Nephron progenitor cell (in vitro differentiated cells): ENCODE data around the gene MAGI1.

Experiments used
- DNase-seq: peaks from one replicate; pipeline ENCODE4 v3.0.0; 2021
- H3K27ac Mint-ChIP-seq: 2 replicates; pipeline ENCODE4 v1.8.0; 2021; ENCODE audit warnings: mild to moderate bottlenecking, moderate library complexity, mixed read lengths
- H3K27me3 Mint-ChIP-seq: 2 replicates; pipeline ENCODE4 v1.8.0; 2021; ENCODE audit warnings: mild to moderate bottlenecking, low read depth, mixed read lengths; ENCODE audit not compliant: poor library complexity
- H3K36me3 Mint-ChIP-seq: 2 replicates; pipeline ENCODE4 v1.8.0; 2021; ENCODE audit warnings: low read depth, mixed read lengths
- H3K4me1 Mint-ChIP-seq: 2 replicates; pipeline ENCODE4 v1.8.0; 2021; ENCODE audit warnings: mixed read lengths
- H3K4me3 Mint-ChIP-seq: 2 replicates; pipeline ENCODE4 v1.8.0; 2021; ENCODE audit warnings: mild to moderate bottlenecking, moderate library complexity, mixed read lengths
- H3K9me3 Mint-ChIP-seq: 2 replicates; pipeline ENCODE4 v1.8.0; 2021; ENCODE audit warnings: mild to moderate bottlenecking, moderate library complexity, mixed read lengths
- TF ChIP-seq, protein P1 (sequence below): fragments of 200-600 bp; sonication (generic); IDR thresholded peaks from 2 replicates; pipeline ENCODE4 v1.5.0; 2021; ENCODE audit warnings: antibody characterized with exemption

Gene MAGI1

DNA sequence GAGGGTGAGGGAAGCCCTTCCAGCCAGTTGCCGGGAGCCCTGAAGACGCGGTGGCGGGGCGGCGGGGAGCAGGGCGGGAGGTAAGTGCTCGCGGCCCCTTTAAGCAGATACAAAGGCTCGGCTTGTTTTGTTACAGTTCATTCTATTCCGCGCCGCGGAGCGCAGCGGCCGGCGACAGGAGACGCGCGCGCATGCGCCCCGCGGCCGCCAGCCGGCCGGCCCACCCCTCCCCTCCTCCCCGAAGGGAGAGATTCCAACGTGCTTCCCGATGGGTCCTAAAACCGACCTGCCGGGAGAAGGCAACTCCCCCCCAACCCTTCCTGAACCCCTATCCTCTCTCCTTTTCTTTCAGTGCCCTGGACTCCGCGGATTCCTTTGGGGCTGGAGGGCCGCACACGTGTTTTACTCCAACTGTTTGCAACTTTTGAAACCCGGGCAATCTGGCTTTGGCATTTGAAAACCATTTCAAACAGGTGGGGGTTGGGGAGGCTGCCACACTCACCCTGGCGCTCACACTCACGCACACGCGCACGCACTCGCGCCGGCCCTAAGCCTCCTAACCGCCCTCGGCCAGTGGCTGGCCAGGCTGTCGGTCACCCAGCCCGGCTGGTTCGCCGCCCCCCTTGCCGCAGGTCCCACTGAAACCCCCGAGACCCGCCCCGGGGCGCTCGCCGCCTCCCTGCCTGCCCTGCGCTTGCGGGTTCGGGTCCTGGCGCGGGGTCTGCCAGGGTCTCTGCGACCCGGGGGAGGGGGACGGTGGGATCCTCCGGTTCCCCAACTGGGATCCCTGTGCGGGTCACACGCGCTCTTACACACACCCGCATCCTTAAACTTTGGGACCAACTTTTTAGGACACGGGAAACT is at the start of gene MAGI1:
Gene MAGI1, minus strand, starts transcription at position 193 of the 864 bp plus-strand sequence. CDS start 610 bp downstream, outside the sequence.
- Mint-ChIP-seq H3K9me3 (no peaks in the 10 kb centered on the region), H3K27me3 (peaks cover 11% of the 10 kb centered on the region), H3K36me3 (peaks cover 8% of the 10 kb centered on the region), H3K4me3 (peak within 1 kb of the TSS; percentile 98), H3K4me1 (peaks cover 40% of the 10 kb centered on the region), H3K27ac (peak within 1 kb of the TSS; percentile 97)
- TF ChIP-seq, protein P1, sequence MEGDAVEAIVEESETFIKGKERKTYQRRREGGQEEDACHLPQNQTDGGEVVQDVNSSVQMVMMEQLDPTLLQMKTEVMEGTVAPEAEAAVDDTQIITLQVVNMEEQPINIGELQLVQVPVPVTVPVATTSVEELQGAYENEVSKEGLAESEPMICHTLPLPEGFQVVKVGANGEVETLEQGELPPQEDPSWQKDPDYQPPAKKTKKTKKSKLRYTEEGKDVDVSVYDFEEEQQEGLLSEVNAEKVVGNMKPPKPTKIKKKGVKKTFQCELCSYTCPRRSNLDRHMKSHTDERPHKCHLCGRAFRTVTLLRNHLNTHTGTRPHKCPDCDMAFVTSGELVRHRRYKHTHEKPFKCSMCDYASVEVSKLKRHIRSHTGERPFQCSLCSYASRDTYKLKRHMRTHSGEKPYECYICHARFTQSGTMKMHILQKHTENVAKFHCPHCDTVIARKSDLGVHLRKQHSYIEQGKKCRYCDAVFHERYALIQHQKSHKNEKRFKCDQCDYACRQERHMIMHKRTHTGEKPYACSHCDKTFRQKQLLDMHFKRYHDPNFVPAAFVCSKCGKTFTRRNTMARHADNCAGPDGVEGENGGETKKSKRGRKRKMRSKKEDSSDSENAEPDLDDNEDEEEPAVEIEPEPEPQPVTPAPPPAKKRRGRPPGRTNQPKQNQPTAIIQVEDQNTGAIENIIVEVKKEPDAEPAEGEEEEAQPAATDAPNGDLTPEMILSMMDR: no peak
- DNase-seq: peak; percentile 88

DNA sequence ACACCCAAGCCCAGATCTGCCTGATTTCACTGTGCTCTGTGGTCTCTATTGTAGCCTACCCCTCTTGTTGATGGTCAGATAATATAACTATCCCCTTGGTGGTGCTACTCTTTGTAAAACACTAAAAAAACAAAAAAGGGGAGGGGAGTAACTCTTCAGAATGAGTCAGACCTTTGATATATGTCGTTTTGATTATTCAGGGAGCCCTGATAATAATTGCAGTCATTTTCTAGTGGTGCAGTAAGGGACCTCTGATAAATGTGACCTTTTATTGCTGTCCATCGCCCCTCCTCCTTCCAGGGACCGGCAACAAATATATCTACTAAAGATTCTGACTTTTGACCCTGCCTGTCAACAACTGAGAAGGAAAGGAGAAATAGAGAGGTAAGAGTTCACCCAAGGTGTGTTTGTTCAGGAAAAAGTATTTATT is 45.1 kb upstream of the MAGI1 start:
- Mint-ChIP-seq H3K27me3 (peaks cover 3% of the 10 kb centered on the region), H3K9me3 (no peaks in the 10 kb centered on the region), H3K27ac (peak overlapping the region; percentile 49), H3K36me3 (no peaks in the 10 kb centered on the region), H3K4me1 (peaks cover 34% of the 10 kb centered on the region), H3K4me3 (peak overlapping the region; percentile 32)
- DNase-seq: peak; percentile 18
- TF ChIP-seq, protein P1: no peak

- peak overlapping the region; percentile 32 for H3K4me3 Mint-ChIP-seq
- H3K27me3 Mint-ChIP-seq: no peaks in the 10 kb centered on the region
- H3K4me1 Mint-ChIP-seq: peaks cover 34% of the 10 kb centered on the region
- H3K9me3 Mint-ChIP-seq: no peaks in the 10 kb centered on the region
- peak overlapping the region; percentile 49 for H3K27ac Mint-ChIP-seq
- TF ChIP-seq, protein P1: no peak
- no peaks in the 10 kb centered on the region for H3K36me3 Mint-ChIP-seq
- DNase-seq: peak; percentile 23
Measured at GRCh38 chr3:66083096-66083678, 44.5 kb upstream of the MAGI1 start.

GRCh38 chr3:66082679-66083078 is 44.0 kb upstream of the MAGI1 start:
- no peak for DNase-seq
- Mint-ChIP-seq H3K4me3 (no peak overlapping the region), H3K27ac (no peak overlapping the region), H3K36me3 (no peaks in the 10 kb centered on the region), H3K27me3 (no peaks in the 10 kb centered on the region), H3K9me3 (no peaks in the 10 kb centered on the region), H3K4me1 (peaks cover 34% of the 10 kb centered on the region)
- TF ChIP-seq, protein P1: no peak

GRCh38 chr3:66080167-66080566 is 41.4 kb upstream of the MAGI1 start:
- peaks cover 38% of the 10 kb centered on the region for H3K4me1 Mint-ChIP-seq
- TF ChIP-seq, protein P1: no peak
- no peak overlapping the region for H3K4me3 Mint-ChIP-seq
- H3K9me3 Mint-ChIP-seq: no peaks in the 10 kb centered on the region
- no peak overlapping the region for H3K27ac Mint-ChIP-seq
- no peaks in the 10 kb centered on the region for H3K27me3 Mint-ChIP-seq
- no peaks in the 10 kb centered on the region for H3K36me3 Mint-ChIP-seq
- DNase-seq: no peak
